Measurements from ENCODE around the gene PSMD8.
"Not testable (repeated sequence)": the region's sequence is repeated elsewhere in the genome, so short reads cannot be mapped to it uniquely, and the experiment has no call there.

PSMD8 gene

DNA sequence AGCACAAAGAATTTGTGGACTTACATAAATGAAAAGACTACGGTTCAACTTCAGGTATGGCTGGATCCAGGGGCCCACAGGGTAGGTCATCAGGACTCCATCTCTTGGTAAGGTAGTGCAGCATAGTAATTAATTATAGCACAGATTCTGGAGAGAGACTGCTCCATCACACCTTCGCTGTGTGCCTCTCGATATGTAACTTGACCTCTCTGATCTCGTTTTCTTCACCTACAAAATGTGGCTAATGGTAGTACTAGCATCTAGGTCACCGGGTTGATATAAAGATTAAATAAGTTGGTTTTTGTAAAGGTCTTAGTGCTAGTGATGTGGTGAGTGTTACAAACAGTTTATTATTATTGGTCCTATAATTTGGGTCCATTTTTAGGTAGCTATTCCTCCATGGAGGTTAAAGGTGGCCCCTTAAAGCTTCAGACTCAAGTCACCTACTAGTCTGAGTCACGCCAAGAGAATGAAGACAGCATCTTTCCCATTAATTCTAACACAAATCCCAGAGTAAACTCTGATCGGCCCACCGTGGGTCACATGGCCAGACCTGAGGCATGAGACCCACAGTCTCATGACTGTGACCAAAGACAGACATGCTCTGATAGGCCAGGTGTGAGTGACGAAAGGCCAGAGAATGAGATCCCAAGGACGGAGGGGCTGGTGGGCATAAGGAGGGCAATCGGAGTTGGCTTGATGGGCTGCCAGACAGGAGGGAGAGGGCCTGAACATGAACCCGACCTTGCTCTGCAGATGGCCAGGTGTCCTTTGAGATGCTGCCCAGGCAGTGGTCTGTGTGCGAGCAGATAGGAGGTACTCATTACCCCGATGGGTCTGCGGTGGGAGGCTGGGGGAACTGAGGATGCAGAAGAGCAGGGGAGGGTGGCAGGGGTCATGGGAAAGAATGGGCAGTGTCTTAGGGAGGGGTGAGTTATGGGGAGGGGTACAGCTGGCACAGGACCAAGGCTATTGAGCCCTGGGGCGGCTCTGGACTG is 18.3 kb upstream of the PSMD8 start:
- ATAC-seq (replicated peaks), result no peak
- no peaks in the 10 kb centered on the region for H3K9me3 Mint-ChIP-seq
- H3K27me3 Mint-ChIP-seq, result peaks cover 13 to 43% of the 10 kb centered on the region in 2 donors
- no peaks in the 10 kb centered on the region for H3K36me3 Mint-ChIP-seq
- DNase-seq, result no peak
- no peak overlapping the region for H3K4me3 Mint-ChIP-seq
- no peak overlapping the region for H3K27ac Mint-ChIP-seq
- peaks cover 5% of the 10 kb centered on the region in 2 donors for H3K4me1 Mint-ChIP-seq

DNA sequence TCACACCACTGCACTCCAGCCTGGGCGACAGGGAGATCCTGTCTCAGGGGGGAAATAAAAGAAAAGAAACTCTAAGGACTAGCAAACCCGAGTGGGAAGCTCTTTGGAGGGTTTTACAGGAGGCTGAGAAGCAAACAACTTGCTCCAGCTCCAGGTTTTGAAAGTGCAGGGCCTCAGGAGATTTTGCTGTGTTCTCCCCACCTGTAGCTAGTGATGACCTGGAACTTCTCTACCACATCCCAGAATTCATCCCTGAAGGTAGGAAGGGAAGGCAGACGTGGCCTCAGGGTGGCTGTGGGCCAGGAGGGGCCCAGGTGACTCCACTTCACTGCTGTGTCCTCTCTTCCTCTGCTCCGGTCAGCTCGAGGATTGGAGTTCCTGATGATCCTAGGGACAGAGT is 16.3 kb upstream of the PSMD8 start:
- Mint-ChIP-seq H3K9me3 (no peaks in the 10 kb centered on the region), H3K27ac (no peak overlapping the region), H3K4me3 (no peak overlapping the region), H3K27me3 (peaks cover 15 to 51% of the 10 kb centered on the region in 2 donors), H3K36me3 (no peaks in the 10 kb centered on the region), H3K4me1 (peaks cover 10 to 23% of the 10 kb centered on the region in 2 donors)
- DNase-seq (no peak), ATAC-seq (replicated peaks) (no peak)

- Mint-ChIP-seq H3K27me3 (peaks cover 15 to 47% of the 10 kb centered on the region in 2 donors), H3K36me3 (no peaks in the 10 kb centered on the region), H3K9me3 (no peaks in the 10 kb centered on the region), H3K27ac (no peak overlapping the region), H3K4me1 (peaks cover 10 to 23% of the 10 kb centered on the region in 2 donors), H3K4me3 (no peak overlapping the region)
- ATAC-seq (replicated peaks) (no peak), DNase-seq (no peak)
Measured at GRCh38 chr19:38359242-38360021, 14.9 kb upstream of the PSMD8 start.

- H3K9me3 Mint-ChIP-seq, result no peaks in the 10 kb centered on the region
- H3K27me3 Mint-ChIP-seq, result peaks cover 15 to 39% of the 10 kb centered on the region in 2 donors
- H3K27ac Mint-ChIP-seq, result no peak overlapping the region
- DNase-seq (no peak), ATAC-seq (replicated peaks) (no peak)
- H3K4me1 Mint-ChIP-seq, result peaks cover 10 to 23% of the 10 kb centered on the region in 2 donors
- H3K4me3 Mint-ChIP-seq, result peak overlapping the region; percentile 87 to 90
- no peaks in the 10 kb centered on the region for H3K36me3 Mint-ChIP-seq
Measured at GRCh38 chr19:38360351-38360750, 14.0 kb upstream of the PSMD8 start.

DNA sequence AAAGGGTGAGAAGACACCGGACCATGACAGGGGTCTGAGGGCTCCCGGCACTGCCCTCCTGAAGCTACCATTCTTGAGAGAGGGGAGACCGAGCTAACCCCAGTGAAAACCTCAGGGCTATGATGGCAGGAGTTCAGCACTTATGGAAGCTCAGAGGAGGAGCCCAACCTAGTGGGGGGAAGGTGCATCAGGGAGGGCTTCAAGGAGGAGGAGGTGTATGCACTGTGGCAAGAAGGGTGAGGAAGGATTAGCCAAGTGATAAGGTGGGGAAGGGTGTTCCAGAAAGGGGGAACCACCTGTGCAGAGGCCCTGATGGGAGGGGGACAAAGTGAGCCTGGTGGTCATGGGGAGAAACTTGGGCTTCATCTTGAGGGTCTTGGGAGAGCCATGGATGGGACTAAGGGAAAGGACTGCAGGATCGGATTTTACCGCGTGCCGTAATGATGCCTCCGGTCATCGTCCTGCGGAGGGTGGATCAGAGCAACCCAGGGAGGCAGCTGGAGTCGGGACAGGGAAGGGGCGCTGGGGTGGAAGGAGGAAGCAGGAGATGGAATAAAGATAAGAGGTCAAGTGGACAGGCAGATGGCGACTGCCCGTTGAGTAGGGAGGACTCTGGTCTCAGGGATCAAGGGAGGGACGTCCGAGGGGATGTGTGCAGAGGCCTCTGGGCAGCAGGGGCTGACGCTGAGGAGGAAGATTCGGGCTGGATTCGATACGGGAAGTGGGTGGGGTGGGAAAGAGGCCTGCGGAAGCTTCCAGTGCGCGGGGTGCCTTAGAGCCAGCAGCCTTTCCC is 13.3 kb upstream of the PSMD8 start:
- Mint-ChIP-seq H3K27ac (no peak overlapping the region), H3K4me3 (peak overlapping the region; percentile 87 to 90), H3K4me1 (peaks cover 10 to 23% of the 10 kb centered on the region in 2 donors), H3K36me3 (no peaks in the 10 kb centered on the region), H3K9me3 (no peaks in the 10 kb centered on the region), H3K27me3 (peaks cover 16 to 38% of the 10 kb centered on the region in 2 donors)
- DNase-seq (no peak), ATAC-seq (replicated peaks) (no peak)

DNA sequence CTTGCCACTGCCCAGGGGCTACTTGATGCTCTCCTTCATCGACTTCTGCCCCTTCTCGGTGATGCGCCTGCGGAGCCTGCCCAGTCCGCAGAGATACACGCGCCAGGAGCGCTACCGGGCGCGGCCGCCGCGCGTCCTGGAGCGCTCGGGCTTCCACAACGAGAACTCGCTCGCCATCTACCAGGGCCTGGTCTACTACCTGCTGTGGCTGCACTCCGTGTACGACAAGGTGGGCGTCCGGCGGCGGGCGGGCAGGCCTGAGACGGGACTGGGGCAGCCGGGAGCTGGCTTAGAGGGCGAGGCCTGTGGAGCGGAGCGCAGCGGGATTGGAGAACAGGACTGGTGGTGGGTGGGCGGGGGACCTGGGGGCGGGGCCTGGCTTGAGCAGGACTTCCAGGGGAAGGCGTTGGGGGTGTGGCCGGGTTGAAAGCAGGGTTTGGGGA is 12.7 kb upstream of the PSMD8 start:
- peak; percentile 78 to 79 for ATAC-seq (replicated peaks)
- DNase-seq, result peak; percentile 60
- Mint-ChIP-seq H3K36me3 (no peaks in the 10 kb centered on the region), H3K4me3 (peak overlapping the region; percentile 87 to 90), H3K4me1 (peaks cover 10 to 23% of the 10 kb centered on the region in 2 donors), H3K27me3 (peaks cover 22 to 39% of the 10 kb centered on the region in 2 donors), H3K27ac (no peak overlapping the region), H3K9me3 (no peaks in the 10 kb centered on the region)

- DNase-seq, result peak; percentile 60
- H3K9me3 Mint-ChIP-seq, result no peaks in the 10 kb centered on the region
- H3K27ac Mint-ChIP-seq, result no peak overlapping the region
- H3K4me3 Mint-ChIP-seq, result peak overlapping the region; percentile 87 to 90
- peak; percentile 69 to 79 for ATAC-seq (replicated peaks)
- peaks cover 10 to 23% of the 10 kb centered on the region in 2 donors for H3K4me1 Mint-ChIP-seq
- no peaks in the 10 kb centered on the region for H3K36me3 Mint-ChIP-seq
- peaks cover 24 to 43% of the 10 kb centered on the region in 2 donors for H3K27me3 Mint-ChIP-seq
Measured at GRCh38 chr19:38362076-38362945, 12.1 kb upstream of the PSMD8 start.

- peaks cover 32 to 51% of the 10 kb centered on the region in 2 donors for H3K27me3 Mint-ChIP-seq
- not testable (repeated sequence) for DNase-seq; ATAC-seq (replicated peaks); H3K36me3 Mint-ChIP-seq; H3K27ac Mint-ChIP-seq; H3K9me3 Mint-ChIP-seq
- peak overlapping the region; percentile 52 to 90 for H3K4me3 Mint-ChIP-seq
- H3K4me1 Mint-ChIP-seq, result peaks cover 10 to 23% of the 10 kb centered on the region in 2 donors
Measured at GRCh38 chr19:38362946-38363688, 11.3 kb upstream of the PSMD8 start.

DNA sequence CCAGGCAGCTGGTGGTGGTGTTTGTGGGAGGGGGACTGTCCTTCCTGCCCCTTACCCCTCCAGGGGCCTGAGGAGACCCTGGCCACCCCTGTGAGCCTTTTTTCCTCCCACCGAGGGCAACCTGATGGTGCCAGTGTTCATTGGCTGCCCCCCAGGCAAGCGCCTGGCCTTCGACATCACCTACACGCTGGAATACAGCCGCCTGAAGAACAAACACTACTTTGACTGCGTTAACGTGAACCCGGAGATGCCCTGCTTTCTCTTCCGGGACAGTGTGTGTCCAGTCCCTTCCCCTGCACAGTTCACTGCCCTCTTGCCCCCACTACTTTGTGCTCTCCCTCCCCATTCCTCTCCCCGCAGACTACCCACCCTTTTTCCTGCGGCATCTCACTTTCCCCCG is 7.3 kb upstream of the PSMD8 start:
- H3K4me1 Mint-ChIP-seq, result peaks cover 0 to 8% of the 10 kb centered on the region in 2 donors
- DNase-seq, result no peak

DNA sequence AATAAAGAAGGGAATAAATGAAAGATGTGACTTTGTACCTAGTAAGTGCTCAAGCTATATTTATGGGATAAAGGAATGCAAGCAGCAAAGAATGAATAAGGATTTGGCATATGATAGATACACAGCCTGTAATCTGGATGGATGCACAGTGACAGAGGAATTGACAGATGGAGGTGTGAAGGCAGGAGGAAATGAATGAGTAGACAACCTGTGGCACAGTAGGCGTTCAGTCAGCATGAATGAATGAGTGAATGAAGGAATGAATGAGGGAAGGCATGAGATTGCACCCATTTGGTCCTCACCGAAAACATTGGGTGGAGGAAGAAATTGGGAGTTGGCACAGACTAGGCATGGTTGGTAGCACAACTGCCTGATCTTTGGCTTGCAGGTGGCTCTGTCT is 4.8 kb upstream of the PSMD8 start:
- peaks cover 2% of the 10 kb centered on the region in 2 donors for H3K4me1 Mint-ChIP-seq
- no peak for ATAC-seq (replicated peaks)
- peaks cover 31 to 37% of the 10 kb centered on the region in 2 donors for H3K27me3 Mint-ChIP-seq
- H3K27ac Mint-ChIP-seq, result no peak overlapping the region
- no peaks in the 10 kb centered on the region for H3K9me3 Mint-ChIP-seq
- peaks cover under 1% of the 10 kb centered on the region in 2 donors for H3K36me3 Mint-ChIP-seq
- no peak for DNase-seq
- H3K4me3 Mint-ChIP-seq, result no peak overlapping the region

More for the DNA sequence above, 7.3 kb upstream of the PSMD8 start:
- peaks cover 31 to 43% of the 10 kb centered on the region in 2 donors for H3K27me3 Mint-ChIP-seq
- no peaks in the 10 kb centered on the region for H3K9me3 Mint-ChIP-seq
- H3K4me3 Mint-ChIP-seq, result no peak overlapping the region
- no peak for ATAC-seq (replicated peaks)
- H3K36me3 Mint-ChIP-seq, result no peaks in the 10 kb centered on the region
- no peak overlapping the region for H3K27ac Mint-ChIP-seq

DNA sequence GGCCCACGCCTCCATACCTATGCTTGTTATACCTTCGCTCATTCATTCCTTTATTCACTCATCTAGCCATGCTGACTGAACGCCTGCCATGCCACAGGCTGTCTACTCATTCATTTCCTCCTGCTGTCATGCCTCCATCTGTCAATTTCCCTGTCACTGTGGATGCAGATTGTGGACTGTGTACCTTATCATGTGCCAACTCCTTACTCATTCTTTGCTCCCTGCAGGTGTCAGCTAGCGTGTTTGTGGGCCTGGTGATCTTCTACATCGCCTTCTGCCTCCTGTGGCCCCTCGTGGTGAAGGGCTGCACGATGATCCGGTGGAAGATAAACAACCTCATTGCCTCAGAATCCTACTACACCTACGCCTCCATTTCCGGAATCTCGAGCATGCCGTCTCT is 4.1 kb upstream of the PSMD8 start:
- Mint-ChIP-seq H3K36me3 (peaks cover 7 to 8% of the 10 kb centered on the region in 2 donors), H3K27me3 (peaks cover 31 to 37% of the 10 kb centered on the region in 2 donors), H3K27ac (no peak overlapping the region), H3K9me3 (no peaks in the 10 kb centered on the region), H3K4me1 (peaks cover 6 to 9% of the 10 kb centered on the region in 2 donors), H3K4me3 (no peak overlapping the region)
- no peak for ATAC-seq (replicated peaks)
- no peak for DNase-seq

DNA sequence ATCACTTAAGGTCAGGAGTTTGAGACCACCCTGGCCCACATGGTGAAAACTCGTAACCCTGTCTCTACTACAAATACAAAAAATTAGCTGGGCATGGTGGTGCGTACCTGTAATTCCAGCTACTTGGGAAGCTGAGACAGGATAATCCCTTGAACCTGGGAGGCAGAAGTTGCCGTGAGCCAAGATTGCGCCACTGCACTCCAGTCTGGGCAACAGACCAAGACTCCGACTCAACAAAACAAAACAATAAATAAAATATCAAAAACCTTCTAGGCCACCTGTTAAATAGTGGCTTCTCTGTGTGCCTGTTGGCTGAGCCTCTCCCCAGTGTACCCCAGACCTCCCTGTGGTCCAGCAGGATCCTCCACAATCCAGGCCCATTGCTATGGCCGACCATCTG is 3.3 kb upstream of the PSMD8 start:
- Mint-ChIP-seq H3K4me1 (peaks cover 12 to 17% of the 10 kb centered on the region in 2 donors), H3K36me3 (peaks cover 9 to 10% of the 10 kb centered on the region in 2 donors), H3K9me3 (no peaks in the 10 kb centered on the region), H3K27me3 (peaks cover 29 to 36% of the 10 kb centered on the region in 2 donors), H3K4me3 (no peak overlapping the region), H3K27ac (no peak overlapping the region)
- ATAC-seq (replicated peaks) (no peak), DNase-seq (no peak)

All from stimulated activated naive B cell treated with anti-CD40 and anti-IgM and Interleukin-4, amounts not matched to agents 10 μg/mL and 1 μg/mL and 100 μg/mL, for 72 hours (primary cell).